PC-9 (cell line): Measurements from ENCODE around the gene C4BPB.

Experiments
- CTCF ChIP-seq: fragments of 200-600 bp; sonication (generic); conservative IDR thresholded peaks from 2 replicates; pipeline ENCODE4 v1.6.1; 2017; ENCODE audit warnings: mixed run types, antibody characterized with exemption, mild to moderate bottlenecking, moderate library complexity
- EZH2 ChIP-seq: fragments of 200-600 bp; sonication (generic); IDR thresholded peaks from 2 replicates; pipeline ENCODE4 v1.8.0; 2017; ENCODE audit warnings: antibody characterized with exemption, low read depth

GRCh38 chr1:207124389-207124788, 35.7 kb downstream of the C4BPB start:
- no peak for TF ChIP-seq CTCF
- no peak for TF ChIP-seq EZH2
